Stimulated activated CD4-positive, alpha-beta T cell treated with anti-CD3 and anti-CD28 coated beads, Interleukin-15, amount 100 ng/mL, for 48 hours (primary cell): Measurements from ENCODE around the gene PARP11.

Source experiments
- DNase-seq, 2 donors: peaks; one replicate each; pipeline ENCODE4 v3.0.0-alpha.2; 2020; ENCODE audit warnings: low read depth in 2 of 2

Gene PARP11

DNA sequence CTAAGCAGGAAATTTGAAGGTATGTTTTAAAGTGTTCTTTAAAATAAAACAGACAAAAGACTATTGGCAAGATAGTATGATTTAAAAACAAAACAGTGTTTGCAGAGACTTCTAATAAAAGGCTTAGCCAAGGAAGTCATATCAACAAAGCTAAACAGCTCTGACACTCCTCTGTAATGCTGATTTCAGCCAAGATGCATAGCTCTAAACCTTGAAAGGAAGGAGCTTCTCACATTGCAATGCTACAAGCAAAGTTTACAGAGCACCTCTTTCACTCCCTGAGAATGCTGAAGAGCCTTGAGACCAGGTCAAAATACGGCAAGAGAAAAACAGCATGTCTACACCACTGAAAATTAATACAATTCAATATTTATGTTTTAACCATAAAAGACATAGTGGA, 51.8 kb downstream of the PARP11 start:
- DNase-seq, result no peak

DNA sequence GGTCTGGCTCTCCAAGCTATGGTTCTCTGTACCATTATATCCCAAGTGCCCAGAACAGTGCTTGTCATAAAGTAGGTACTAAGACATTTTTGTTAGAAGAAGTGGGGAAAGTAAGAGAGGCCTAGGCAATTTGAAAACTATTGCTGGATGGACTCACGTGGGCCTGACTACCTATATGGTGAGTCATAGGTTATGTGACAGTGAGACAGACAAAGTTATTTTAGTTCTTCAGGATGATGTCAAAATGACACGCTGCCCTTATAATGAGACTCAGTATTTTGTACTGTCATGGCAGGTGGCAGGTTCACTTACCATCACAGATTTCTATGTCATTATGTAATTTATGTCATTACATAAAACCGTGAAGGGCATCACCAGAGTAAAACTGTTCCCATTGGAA, 53.1 kb downstream of the PARP11 start:
- no peak for DNase-seq

DNA sequence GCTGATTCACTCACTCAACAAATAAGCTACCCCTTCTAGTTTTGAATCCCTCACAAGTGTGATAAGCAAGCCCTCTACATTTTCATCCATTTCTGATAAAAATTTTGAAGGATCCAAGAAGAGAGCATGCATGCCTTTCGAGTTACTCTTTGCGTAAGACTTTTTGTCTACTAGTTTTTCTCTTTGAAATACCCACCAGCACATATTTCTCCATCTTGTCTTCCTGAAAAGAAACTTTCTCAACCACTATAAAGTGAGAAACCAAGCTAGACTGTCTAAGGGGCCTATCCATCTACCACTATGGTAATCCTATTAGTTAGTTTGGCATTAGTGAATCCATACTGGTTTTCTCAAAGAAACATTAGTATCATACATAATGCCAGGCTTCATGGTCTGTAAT, 56.9 kb downstream of the PARP11 start:
- no peak for DNase-seq

DNA sequence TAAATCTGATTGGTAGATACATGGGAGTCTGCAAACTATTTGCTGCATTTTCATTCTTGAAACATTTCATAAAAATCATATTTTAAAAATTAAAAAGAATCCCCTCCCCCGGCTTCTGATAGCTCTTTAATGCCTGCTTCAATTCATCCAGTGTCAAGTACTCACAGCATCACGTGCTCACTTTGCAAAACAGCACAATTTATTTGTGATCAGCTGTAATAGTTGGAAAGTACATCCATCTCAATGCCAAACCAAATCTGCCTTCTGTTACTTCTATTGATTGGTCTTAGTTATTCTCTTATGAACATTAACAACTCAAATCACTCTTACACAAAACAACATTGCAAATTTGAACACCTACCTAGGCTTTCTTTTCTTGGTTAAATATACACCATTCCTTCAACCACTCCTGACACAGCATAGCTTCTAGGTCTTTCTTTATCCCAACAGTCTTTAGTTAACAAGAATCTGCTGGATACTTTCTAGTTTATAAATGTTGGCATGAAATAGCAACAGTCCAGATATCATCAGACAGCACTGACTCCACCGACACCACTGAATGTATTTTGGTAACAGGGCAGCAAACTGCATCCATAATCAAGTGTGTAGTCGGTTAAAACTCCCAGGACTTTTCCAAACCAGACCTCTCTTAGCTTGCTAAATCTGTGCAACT, 58.0 kb downstream of the PARP11 start:
- DNase-seq, result no peak

DNA sequence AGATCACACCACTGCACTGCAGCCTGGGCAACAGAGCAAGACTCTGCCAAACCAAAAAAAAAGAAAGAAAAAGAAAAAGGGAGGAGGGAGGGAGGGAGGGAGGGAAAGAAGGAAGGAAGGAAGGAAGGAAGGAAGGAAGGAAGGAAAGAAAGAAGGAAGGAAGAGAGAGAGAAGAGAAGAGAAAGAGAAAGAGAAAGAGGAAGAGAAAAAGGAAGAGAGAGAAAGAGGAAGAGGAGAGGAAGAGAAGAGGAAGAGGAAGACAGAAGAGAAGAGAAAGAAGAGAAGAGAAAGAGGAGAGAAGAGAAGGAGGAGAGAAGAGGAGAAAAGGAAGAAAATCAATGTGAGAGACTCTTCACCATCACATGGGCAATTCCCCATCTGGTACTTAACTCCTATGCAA, 62.7 kb downstream of the PARP11 start:
- no peak for DNase-seq

DNA sequence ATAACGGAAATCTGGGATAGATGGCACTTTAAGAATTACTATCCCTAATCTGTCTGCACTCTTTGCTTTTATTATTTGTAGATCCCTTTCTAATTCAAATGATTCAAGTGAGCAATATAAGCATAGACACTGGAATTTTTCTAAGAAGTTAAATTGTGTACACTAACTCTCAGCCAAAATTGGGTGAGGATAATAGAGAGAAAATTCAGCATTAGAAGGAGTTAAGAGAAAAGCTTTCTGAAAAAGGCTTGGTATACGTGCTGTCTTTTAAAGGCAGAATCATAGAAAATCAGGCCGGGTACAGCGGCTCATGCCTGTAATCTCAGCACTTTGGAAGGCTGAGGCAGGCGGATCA, 63.2 kb downstream of the PARP11 start:
- no peak for DNase-seq

DNA sequence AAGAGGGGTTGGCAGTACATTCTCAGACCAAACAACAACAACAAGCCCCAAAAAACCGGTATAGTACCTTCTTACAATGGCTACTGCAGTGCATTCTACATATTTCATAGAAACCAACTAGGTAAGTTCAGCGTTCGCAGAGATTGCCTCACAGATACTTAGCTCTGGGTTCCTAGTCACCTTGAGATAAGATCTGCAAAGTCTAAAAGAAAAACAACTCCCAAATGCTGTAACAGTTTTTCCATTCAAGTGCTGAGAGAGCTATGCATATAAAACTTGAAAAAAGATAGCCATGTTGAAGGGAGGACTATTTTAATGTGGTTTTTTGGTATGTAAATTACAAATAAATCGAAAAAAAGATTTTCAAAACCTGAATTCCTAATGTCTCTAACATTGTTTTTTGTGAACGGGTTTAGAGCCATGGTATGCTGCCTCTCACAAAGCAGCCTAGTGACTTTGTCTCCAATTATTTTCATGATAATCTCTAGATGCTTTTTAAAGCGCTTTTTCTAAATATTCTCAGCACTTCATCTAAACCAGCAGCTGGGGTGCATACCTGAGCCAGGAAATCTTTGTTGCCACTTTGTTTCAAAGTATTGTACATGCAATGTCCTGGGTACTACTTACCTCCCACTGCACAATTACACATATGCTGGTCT, 63.7 kb downstream of the PARP11 start:
- DNase-seq, result no peak

DNA sequence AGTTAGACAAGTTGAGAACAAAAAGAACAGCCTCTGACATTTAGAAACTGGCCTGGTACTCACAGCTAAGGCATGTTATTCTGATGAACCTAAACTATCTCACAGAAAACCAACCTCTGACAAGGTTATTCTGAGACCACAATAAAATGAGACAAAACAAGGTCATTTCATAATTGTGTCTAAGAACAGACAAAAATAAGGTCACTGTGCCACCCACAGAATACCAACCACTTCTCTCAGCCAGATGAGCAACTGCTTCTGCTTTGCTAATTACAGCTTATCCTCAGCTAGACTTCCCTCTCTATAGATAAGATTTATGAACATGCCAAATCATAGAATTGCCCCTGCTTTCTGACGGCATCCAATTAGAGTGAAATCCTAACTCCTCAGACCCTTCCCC, 68.1 kb downstream of the PARP11 start:
- no peak for DNase-seq

DNA sequence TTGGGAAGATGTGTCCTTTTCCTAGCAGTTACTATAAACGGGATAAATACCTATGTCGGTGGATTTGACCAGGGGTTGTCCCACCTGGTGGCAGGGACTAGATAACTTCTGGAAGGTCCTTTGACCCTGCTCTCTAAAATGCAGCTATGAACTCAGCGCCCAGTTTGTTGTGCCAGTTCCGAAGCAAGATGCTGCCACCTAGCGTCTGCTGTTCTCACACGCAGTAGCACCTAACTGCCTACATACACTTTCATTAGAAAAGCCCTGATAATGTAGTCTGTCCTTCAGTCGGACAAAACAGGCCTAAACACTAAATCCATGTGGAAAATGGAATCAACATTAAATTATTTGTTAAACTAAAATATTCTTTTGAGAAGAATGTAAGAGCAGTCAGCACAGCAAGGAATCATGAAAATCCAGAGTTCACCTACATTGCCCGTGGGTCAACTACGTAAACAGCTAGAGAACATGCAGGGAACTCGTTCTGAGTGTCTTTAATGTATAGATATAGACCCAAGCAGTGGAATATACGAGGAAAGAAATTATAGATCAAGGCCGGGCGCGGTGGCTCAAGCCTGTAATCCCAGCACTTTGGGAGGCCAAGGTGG, 69.2 kb downstream of the PARP11 start:
- DNase-seq, result peak; percentile 45 to 52

DNA sequence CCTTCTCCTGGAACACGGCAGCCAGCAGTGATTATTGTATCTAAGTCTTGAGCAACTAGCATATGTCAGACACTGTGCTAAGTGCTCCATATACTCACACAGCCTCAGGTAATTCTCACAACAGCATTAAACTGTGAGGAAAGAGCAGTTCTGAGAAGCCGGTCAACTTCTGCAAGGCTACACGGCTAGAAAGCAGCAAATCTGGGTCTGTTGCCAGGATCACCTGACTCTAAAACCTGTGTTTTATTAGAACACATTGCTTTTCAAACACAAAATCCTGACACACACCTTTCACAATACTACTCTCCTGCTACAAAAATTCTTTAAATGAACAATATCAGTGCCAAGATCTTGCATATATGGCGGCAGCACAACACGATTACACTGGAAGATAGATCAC, 70.5 kb downstream of the PARP11 start:
- DNase-seq, result no peak

DNA sequence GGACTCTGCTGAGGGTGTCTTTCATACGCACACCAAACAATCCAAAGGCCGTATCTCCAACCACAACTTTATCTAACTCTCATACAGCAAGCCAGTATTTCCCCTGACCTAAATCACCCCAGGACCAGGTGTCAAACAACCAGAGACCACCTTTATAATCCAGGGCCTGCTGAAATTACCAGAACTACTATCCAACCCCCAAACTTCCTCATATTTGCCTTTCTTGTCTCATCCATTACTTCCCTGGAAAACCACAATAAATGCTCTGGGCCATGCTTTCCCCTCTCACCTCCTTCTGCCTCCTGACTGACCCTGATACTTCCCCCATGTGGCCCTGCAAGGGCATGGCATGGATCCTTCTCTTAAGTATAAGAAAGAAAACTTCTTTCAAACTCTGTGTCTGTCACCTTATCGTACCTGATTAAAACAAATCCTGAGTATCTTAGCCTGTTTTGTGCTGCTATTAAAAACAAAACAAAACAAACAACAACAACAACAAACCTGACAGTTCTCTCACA, 75.6 kb downstream of the PARP11 start:
- no peak for DNase-seq

DNA sequence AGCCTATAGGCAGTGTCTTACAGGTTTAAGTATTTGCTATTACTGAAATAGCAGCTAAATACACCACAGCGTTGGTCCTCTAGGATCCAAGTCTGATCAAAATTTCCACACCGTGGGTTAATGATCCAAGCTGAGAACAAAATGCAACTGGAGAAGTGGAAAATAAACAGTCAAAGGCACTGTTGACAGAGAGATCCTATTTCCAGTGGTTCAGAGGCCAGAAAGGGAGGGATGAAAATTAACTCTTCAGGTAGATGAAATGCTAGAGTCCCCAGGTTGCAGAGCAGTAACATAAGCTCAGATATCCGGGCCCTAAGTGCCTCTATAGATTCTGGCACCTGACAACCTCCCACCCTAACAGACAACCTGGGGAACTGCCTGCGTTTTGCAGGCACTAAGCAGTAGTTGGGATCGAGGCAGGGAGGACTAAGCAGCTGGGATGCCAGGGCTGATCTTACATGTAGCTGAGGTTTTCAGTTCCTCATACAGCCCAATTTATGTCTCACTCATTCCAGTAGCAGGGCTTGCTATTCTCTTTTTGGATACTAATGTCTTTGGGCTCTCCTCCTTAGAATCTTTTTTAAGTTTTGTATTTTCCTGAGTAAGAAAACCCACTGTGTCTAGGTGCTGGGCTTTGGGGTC, 77.6 kb downstream of the PARP11 start:
- no peak for DNase-seq

DNA sequence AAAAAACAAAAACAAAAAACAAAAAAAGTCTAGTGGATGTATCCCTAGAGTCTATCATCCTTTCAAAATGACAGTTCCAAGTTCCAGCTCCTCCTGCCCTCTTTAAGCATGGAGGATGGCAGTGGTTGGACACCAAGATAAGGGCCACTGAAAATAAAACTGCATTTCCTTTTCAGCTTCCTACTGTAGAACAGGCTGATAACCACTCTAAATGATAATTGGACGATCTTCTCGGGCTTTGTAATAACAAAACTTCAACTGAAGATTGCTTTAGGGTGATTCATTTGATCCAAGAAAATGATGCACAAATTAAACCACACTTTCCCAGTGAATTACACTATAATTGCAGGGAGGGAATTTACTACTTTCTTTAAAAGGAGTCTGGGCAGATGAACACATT, 78.1 kb downstream of the PARP11 start:
- DNase-seq, result no peak

DNA sequence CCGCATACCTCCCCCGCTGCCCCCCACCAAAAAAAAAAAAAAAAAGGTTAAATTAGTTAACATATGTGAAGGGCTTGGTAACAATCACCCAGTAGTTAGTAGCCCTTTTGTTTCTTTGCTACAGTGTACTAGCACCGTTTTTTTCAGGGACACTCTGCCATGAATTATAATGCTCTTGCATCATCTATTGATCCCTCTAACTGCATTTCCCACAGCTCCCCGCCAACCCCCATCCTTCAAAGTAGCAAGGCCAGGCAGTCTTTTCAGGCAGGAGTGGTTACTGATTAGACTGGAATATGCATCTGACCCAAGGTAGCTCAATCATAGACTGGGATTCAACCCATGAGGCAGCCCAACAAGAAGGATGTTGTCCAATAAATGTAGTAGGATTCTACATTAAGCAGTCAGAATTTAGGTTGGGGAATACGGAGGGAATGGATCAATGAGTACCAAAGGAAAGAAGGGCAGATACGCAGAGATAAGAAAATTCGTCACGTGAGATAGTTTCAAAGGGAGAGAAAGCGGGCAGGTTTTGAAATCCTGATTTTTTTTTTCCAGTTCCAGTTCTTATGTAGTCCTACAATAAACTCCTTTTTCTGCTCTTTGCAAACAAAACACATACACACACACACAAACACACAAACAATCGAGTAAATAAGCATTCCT, 80.4 kb downstream of the PARP11 start:
- no peak for DNase-seq

DNA sequence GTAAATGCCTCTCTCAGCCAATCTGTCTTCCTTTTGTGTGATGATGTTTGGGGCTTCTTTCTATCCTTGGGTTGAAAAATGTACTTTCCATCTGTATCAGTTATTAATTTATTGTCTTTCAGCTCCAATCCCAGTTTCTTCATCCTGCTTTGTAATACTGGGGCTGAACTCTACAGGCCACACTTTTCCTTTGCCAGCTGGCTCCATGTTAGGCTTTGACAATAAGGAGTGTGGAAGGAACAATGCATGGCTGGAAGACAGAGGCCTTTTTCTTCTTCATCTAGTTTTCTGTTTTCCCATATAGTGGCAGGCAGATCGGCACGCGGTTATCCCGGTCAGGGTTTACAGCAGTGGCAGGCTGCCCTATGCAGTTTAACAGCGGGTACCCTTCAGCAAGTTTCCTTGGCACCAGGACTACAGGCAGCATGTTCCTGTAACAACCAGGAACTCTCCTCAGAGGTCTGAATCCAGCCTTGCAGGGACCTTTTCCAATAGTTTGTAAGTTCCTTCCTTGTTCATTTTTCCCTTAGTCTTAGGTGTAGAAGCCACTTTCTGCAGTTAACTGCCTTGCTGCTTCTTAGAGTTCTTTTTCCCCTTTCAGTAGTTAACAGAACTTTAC, 81.8 kb downstream of the PARP11 start:
- DNase-seq, result no peak

DNA sequence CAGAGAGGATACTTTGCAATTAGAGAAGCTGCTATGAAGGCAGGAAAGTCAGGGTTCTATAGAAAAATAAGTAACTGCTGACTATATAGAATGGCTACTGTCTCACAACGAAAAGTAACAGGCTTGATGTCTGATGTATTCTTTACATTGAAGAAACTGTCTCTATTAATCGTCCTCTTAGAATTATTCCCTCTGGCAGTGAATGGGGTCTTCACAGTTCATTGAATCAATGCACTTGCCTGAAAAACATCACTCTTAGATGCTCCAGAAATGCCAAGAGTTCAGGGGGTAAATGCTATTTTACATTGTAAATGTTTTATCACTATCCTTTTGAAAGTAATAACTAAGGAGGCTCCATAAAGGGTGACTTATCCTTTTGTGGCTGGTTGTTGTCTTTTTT, 82.6 kb downstream of the PARP11 start:
- no peak for DNase-seq

DNA sequence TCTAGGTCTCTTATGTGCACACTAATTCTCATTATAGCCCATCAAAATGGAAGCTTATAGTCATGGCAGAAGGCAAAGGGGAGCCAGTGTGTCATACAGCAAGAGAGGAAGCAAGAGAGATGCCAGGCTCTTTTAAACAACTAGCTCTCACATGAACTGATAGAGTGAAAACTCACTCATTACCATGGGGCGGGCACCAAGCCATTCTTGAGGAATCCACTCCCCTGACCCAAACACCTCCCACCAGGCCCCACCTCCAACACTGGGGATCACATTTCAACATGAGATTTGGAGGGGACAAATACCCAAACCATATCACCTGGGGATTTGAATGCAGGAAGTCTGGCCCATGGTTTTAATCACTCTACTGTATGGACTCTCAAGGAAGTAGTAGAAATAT, 83.4 kb downstream of the PARP11 start:
- DNase-seq, result no peak

DNA sequence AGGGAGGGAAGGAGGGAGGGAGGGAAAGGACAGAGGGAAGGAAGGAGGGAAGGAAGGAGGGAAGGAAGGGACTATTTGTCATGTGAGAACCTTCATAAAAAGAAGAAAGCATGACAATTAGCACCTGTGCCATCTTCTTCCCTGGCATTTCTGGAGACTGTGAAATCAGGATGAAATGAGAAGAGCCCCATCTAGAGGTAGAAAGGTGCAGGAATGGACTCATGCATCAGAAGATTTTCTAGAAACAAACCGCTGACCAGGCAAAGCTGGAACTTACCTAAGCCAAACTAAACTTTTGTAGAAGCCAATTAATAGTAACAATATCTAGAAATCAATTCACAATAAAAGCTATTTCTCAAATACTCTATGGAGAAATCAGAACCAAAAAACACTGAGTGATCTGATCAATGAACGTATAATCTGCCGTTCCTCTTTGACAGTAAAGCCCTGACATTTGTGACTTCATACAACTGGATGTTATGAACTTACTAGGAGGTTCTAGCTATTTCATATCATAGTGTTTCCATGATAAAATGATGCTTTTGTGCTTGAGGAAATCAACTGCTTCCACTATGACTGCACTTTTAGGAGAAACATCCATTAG, 95.9 kb downstream of the PARP11 start:
- no peak for DNase-seq

DNA sequence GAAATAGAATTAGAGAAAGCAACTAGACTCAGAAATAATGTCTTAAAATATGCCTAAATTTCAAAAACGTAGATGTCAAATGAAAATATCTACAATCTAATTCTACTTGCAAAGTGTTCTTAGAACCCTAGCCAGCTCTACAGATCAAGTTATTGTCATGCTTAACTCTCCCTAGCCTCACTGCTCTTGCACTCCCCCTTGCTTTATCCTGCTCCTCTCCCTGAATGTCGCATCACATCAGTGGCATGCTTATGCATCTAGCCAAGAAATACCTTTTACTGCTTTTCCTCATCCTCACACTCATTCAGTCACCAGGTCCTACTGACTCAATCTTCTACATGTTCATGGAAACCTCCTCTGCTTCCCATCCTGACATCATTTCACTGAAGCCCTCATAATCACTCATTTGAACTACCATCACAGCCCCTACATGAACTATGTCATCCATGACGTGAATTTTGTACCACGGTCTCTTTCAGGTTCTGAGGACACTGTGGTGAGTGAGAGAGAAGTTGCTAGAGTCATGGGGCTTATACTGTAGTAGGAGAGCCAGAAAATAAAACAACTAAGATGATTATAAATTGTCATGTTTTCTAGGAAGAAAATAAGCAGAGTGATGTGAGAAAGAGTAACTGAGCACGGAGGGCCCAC, 97.7 kb downstream of the PARP11 start:
- DNase-seq, result no peak

DNA sequence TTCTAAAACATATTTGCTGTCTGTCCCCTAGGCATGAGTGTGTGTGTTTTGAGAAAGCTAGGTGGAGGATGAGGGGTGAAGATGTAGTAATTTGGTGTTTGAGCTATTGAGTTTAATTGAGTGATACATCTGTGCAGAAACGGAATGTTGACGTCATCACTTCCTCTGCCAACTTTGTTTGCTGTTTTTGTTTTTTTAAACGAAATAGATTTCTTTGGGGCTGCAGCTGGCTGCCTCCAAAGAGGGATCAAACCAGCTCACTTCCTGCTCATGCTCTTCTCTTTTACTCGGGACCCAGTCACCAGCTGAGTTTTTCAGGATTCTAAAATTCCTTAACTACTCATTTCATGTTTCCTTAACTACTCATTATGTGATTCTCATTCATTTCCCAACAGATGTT, 100.8 kb downstream of the PARP11 start:
- DNase-seq, result no peak

DNA sequence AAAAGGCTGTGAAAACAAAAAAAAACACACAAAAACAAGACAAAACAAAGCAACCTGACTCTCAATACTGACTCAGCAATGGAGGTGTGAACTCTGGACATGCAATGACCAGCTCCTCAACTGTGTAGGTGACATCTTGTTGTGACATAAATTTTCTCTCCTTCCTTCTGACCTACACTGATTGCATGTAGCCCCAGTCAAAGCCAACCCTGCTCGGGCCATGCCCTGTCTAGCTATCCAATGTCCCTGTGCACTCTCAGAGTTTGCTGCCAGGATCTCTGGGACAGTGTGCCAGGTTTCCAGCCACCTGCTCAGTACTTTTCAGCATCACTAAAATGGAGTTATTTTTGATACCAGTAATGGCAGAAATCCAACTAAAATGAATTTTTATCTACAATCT, 101.3 kb downstream of the PARP11 start:
- no peak for DNase-seq
